ENCODE measurements around the gene OBP2A.
"Not testable (repeated sequence)": the region's sequence is repeated elsewhere in the genome, so short reads cannot be mapped to it uniquely, and the experiment has no call there.

DNA sequence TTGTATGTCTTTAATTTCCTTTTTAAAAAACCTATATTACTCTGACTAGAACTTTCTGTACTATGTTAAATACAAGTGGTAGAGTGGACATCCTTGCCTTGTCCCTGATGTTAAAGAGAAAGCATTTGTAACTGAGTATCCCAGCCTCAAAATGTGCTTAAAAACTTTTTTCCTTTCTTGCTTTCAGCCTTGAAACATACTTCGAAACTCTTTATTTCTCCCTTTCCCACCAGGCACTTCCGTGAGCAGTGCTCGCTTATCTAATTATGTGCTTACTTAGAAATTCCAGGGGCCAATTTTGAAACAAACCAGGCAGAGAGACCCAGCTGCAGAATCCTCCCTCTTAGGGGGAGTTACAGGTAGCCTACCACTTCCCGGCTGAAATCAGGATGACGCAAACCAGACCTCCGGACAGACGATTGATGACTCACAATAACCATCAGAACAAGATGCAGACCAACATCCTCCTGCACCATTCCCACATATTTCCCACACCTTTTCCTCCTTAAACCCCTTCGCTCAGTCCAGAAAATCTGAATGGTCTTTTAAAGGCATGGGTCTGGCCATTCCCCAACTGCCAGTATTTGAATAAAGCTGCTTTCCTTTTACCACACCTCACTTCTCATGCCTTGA is 2.5 kb upstream of the OBP2A start:
- TF ChIP-seq, protein P1, sequence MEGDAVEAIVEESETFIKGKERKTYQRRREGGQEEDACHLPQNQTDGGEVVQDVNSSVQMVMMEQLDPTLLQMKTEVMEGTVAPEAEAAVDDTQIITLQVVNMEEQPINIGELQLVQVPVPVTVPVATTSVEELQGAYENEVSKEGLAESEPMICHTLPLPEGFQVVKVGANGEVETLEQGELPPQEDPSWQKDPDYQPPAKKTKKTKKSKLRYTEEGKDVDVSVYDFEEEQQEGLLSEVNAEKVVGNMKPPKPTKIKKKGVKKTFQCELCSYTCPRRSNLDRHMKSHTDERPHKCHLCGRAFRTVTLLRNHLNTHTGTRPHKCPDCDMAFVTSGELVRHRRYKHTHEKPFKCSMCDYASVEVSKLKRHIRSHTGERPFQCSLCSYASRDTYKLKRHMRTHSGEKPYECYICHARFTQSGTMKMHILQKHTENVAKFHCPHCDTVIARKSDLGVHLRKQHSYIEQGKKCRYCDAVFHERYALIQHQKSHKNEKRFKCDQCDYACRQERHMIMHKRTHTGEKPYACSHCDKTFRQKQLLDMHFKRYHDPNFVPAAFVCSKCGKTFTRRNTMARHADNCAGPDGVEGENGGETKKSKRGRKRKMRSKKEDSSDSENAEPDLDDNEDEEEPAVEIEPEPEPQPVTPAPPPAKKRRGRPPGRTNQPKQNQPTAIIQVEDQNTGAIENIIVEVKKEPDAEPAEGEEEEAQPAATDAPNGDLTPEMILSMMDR (IDR thresholded peaks at IDR 0.05) = not testable (repeated sequence)
- not testable (repeated sequence) for TF ChIP-seq POLR2AphosphoS5 (IDR thresholded peaks at IDR 0.05; ENCODE audit: insufficient read depth in 1 of 2, low read depth in 1 of 2); POLR2A (IDR thresholded peaks at IDR 0.05)
